A549 (cell line): Measurements from ENCODE around the gene RALBP1.

Source experiments
- CBX2 ChIP-seq: fragments of 200-600 bp; sonication (generic); IDR thresholded peaks from 2 replicates; pipeline ENCODE4 v1.6.1; 2016; ENCODE audit warnings: low read depth, mild to moderate bottlenecking, borderline replicate concordance
- CTCF ChIP-seq: fragments of >200 bp; sonication (Bioruptor Twin); formaldehyde crosslinking; IDR thresholded peaks from 3 replicates; pipeline ENCODE4 v1.5.1; 2016
- EHMT2 ChIP-seq: fragments of 200-600 bp; sonication (generic); IDR thresholded peaks from 2 replicates; pipeline ENCODE4 v1.6.1; 2016; ENCODE audit warnings: antibody characterized with exemption, low read depth, mild to moderate bottlenecking, moderate library complexity
- EP300 ChIP-seq, 2 experiments: fragments of >200 bp; sonication (Bioruptor Twin); formaldehyde crosslinking; IDR thresholded peaks; 2 replicates in 1 of 2; 3 replicates in 1 of 2; pipeline ENCODE4 v1.6.1; 2016 to 2017
- HOXA7 ChIP-seq: fragments of 250-450 bp; sonication (Bioruptor Pico); IDR thresholded peaks from 2 replicates; pipeline ENCODE4 v1.5.0; 2020; ENCODE audit warnings: mild to moderate bottlenecking, moderate library complexity
- KDM5A ChIP-seq: fragments of 200-600 bp; sonication (generic); IDR thresholded peaks from 2 replicates; pipeline ENCODE4 v1.6.1; 2016; ENCODE audit warnings: antibody characterized with exemption, mild to moderate bottlenecking
- POLR2A ChIP-seq: IDR thresholded peaks from 2 replicates; pipeline ENCODE4 v1.6.1; 2012; ENCODE audit warnings: mild to moderate bottlenecking, low read length
- RCOR1 ChIP-seq: fragments of 150-350 bp; IDR thresholded peaks from 2 replicates; pipeline ENCODE4 v1.6.1; 2014; ENCODE audit warnings: antibody characterized with exemption, low read length, low read depth
- TP53 ChIP-seq: fragments of 250-450 bp; sonication (Bioruptor Pico); IDR thresholded peaks from 2 replicates; pipeline ENCODE4 v1.5.0; 2021; ENCODE audit warnings: mild to moderate bottlenecking, moderate library complexity

GRCh38 chr18:9547782-9548181 is 72.5 kb downstream of the RALBP1 start:
- TF ChIP-seq EHMT2: no peak
- TF ChIP-seq CTCF: no peak
- TF ChIP-seq RCOR1: no peak
- TF ChIP-seq TP53 (CRISPR knock-in tag): no peak
- no peak for TF ChIP-seq EP300 (IDR thresholded peaks at IDR 0.05)
- TF ChIP-seq HOXA7 (CRISPR knock-in tag): no peak
- no peak for TF ChIP-seq POLR2A
- no peak for TF ChIP-seq KDM5A
- TF ChIP-seq CBX2: no peak
